Activated T-cell treated with anti-CD3 and anti-CD28 coated beads, Interleukin-2, amount 50 U/mL, for 4 hours (primary cell): ENCODE measurements around the gene FOXO3. TPM values are rescaled to one million over a fixed set of nuclear protein-coding genes. Genes with fewer than 3 reads are reported as not detected.
"Not testable (repeated sequence)": the region's sequence is repeated elsewhere in the genome, so short reads cannot be mapped to it uniquely, and the experiment has no call there.

Experiments
- ATAC-seq, 2 donors: fragments of 200-7000 bp; cut with Tn5 transposase; one replicate each; pipeline ENCODE4 v1.10.0; 2021
- DNase-seq: peaks from one replicate; pipeline ENCODE4 v3.0.0-alpha.2; 2020
- H3K27me3 Mint-ChIP-seq: one replicate; pipeline ENCODE4 v1.8.0; 2021; ENCODE audit warnings: low read depth, mixed read lengths
- H3K36me3 Mint-ChIP-seq: one replicate; pipeline ENCODE4 v1.8.0; 2022; ENCODE audit warnings: mixed read lengths; ENCODE audit not compliant: insufficient read depth
- H3K4me1 Mint-ChIP-seq: one replicate; pipeline ENCODE4 v1.8.0; 2021; ENCODE audit warnings: low read depth, mixed read lengths
- H3K4me3 Mint-ChIP-seq: one replicate; pipeline ENCODE4 v1.8.0; 2021; ENCODE audit warnings: mild to moderate bottlenecking, moderate library complexity, mixed read lengths
- H3K9me3 Mint-ChIP-seq: one replicate; pipeline ENCODE4 v1.8.0; 2021; ENCODE audit warnings: mixed read lengths
- total RNA-seq, 3 donors: library from RNA; stranded (reverse); gene quantifications; one replicate each; pipeline ENCODE4 v1.2.1, GENCODE V29; 2021

Gene FOXO3
- total RNA-seq, 3 donors from 2014 or later, result 8.5 to 13.0 (median 10.8) TPM

DNA sequence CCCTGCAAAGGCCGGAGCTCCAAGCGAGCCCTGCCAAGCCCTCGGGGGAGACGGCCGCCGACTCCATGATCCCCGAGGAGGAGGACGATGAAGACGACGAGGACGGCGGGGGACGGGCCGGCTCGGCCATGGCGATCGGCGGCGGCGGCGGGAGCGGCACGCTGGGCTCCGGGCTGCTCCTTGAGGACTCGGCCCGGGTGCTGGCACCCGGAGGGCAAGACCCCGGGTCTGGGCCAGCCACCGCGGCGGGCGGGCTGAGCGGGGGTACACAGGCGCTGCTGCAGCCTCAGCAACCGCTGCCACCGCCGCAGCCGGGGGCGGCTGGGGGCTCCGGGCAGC lies 561 bp downstream of the FOXO3 start:
- H3K4me1 Mint-ChIP-seq, result peaks cover 48% of the 10 kb centered on the region
- H3K36me3 Mint-ChIP-seq, DNase-seq, H3K27me3 Mint-ChIP-seq, H3K4me3 Mint-ChIP-seq, H3K9me3 Mint-ChIP-seq, ATAC-seq: not testable (repeated sequence)

DNA sequence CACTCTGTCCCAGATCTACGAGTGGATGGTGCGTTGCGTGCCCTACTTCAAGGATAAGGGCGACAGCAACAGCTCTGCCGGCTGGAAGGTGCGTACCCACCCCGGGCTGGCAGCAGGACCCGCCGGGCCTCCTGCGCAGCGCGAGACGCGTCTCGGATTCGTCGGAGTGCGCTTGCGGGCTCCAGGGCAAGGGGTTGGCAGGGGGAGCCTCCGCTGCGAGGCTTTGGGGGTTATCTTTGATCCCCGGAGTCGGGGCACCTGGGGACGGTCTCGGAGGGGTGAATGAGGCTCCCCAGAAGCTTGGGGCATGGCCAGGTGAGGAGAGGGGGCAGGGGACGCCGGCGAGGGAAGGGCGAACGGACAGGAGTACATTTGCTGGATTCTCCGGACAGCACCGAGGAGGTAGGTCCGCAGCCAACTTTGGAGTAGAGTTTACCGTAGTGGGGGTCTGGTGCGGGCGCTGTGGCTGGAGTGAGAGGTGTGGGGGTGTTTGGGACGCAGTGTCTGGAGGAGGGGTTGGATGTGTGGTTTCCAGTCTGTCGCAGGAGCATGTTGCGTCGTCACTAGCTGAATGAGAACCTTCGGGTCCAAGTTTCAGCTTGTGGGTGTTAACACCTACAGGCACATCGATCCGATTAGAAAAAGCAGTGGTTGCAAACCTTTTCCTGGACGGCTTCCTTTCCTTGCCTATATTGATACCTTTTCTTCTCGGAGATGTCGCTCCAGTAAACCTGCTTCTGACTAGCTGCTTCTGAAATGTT lies 1.2 kb downstream of the FOXO3 start:
- H3K4me3 Mint-ChIP-seq, result peak overlapping the region; percentile 72
- peaks cover 4% of the 10 kb centered on the region for H3K9me3 Mint-ChIP-seq
- DNase-seq, result no peak
- no peaks in the 10 kb centered on the region for H3K27me3 Mint-ChIP-seq
- peaks cover 50% of the 10 kb centered on the region for H3K4me1 Mint-ChIP-seq
- peaks cover 7% of the 10 kb centered on the region for H3K36me3 Mint-ChIP-seq
- no peak for ATAC-seq

DNA sequence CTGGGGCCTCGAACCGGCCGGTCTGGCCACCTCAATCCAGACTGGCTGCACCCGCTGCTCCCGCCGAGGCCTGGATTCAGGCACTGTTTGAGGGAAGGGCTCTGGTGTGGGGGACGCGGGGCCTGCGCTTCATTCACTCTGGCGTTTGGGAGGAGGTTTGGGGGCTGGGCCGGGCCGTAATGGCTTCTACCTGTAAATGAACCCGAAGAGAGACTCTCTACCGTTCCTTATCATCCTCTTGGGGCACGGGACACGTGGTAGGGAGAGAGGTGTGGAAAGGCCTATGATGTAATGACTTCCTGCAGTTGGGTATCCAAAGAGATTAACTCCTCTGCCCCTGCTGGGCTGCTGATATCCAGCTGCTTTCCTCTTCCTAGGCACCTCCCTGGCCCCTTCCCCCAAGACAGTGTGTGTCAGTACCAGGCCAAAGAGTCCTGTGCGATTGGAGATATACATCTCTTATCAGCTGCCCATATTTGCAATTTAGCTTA lies 1.8 kb downstream of the FOXO3 start:
- ATAC-seq (no peak), DNase-seq (no peak)
- peaks cover 4% of the 10 kb centered on the region for H3K9me3 Mint-ChIP-seq
- H3K27me3 Mint-ChIP-seq, result no peaks in the 10 kb centered on the region
- H3K36me3 Mint-ChIP-seq, result peaks cover 9% of the 10 kb centered on the region
- H3K4me3 Mint-ChIP-seq, result peak overlapping the region; percentile 72
- peaks cover 53% of the 10 kb centered on the region for H3K4me1 Mint-ChIP-seq

- ATAC-seq, result no peak
- H3K9me3 Mint-ChIP-seq, result peaks cover 4% of the 10 kb centered on the region
- peaks cover 57% of the 10 kb centered on the region for H3K4me1 Mint-ChIP-seq
- H3K27me3 Mint-ChIP-seq, result no peaks in the 10 kb centered on the region
- no peak overlapping the region for H3K4me3 Mint-ChIP-seq
- H3K36me3 Mint-ChIP-seq, result peaks cover 12% of the 10 kb centered on the region
- DNase-seq, result no peak
Observed at GRCh38 chr6:108563292-108563691, 2.6 kb downstream of the FOXO3 start.

GRCh38 chr6:108564178-108564577 lies 3.5 kb downstream of the FOXO3 start:
- no peak for DNase-seq
- Mint-ChIP-seq H3K4me3 (peak overlapping the region; percentile 50), H3K4me1 (peaks cover 65% of the 10 kb centered on the region), H3K27me3 (no peaks in the 10 kb centered on the region), H3K36me3 (peaks cover 19% of the 10 kb centered on the region), H3K9me3 (peaks cover 4% of the 10 kb centered on the region)
- ATAC-seq, result no peak

- H3K4me3 Mint-ChIP-seq, result peak overlapping the region; percentile 37
- no peaks in the 10 kb centered on the region for H3K27me3 Mint-ChIP-seq
- no peak for DNase-seq
- H3K36me3 Mint-ChIP-seq, result peaks cover 23% of the 10 kb centered on the region
- H3K4me1 Mint-ChIP-seq, result peaks cover 68% of the 10 kb centered on the region
- H3K9me3 Mint-ChIP-seq, result peaks cover 4% of the 10 kb centered on the region
- peak; percentile 67 to 73 for ATAC-seq
Observed at GRCh38 chr6:108565091-108565766, 4.5 kb downstream of the FOXO3 start.

GRCh38 chr6:108565893-108566292 lies 5.2 kb downstream of the FOXO3 start:
- H3K27me3 Mint-ChIP-seq, result no peaks in the 10 kb centered on the region
- peaks cover 4% of the 10 kb centered on the region for H3K9me3 Mint-ChIP-seq
- no peak for ATAC-seq
- H3K4me3 Mint-ChIP-seq, result peak overlapping the region; percentile 37
- H3K4me1 Mint-ChIP-seq, result peaks cover 68% of the 10 kb centered on the region
- H3K36me3 Mint-ChIP-seq, result peaks cover 28% of the 10 kb centered on the region
- DNase-seq, result no peak

- Mint-ChIP-seq H3K4me1 (peaks cover 71% of the 10 kb centered on the region), H3K36me3 (peaks cover 33% of the 10 kb centered on the region), H3K27me3 (no peaks in the 10 kb centered on the region), H3K9me3 (peaks cover 4% of the 10 kb centered on the region), H3K4me3 (no peak overlapping the region)
- DNase-seq, result no peak
- no peak for ATAC-seq
Observed at GRCh38 chr6:108566406-108566805, 5.7 kb downstream of the FOXO3 start.

DNA sequence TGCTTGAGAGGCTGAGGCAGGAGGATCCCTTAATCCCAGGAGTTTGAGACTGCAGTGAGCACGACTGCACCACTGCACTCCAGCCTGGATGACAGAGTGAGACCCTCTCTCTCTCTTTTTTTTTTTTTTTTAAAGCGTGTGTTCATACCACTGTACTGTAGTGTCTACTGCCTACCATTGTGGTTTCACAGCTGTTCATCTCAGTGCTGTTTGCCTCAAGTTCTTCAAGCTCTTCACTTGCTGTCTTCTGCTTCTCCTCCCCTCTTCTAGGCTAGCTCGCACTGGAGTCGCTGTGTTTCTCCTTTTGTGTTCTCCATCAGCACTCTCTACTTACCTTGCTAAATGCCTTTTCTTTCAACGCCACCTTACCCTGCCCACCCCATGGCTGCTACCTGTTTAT lies 7.4 kb downstream of the FOXO3 start:
- Mint-ChIP-seq H3K4me1 (peaks cover 57% of the 10 kb centered on the region), H3K27me3 (no peaks in the 10 kb centered on the region), H3K36me3 (peaks cover 27% of the 10 kb centered on the region), H3K4me3 (no peak overlapping the region), H3K9me3 (peaks cover 4% of the 10 kb centered on the region)
- ATAC-seq (no peak), DNase-seq (no peak)

GRCh38 chr6:108568551-108569305 lies 8.0 kb downstream of the FOXO3 start:
- H3K36me3 Mint-ChIP-seq, result peaks cover 25% of the 10 kb centered on the region
- DNase-seq, result no peak
- H3K9me3 Mint-ChIP-seq, result no peaks in the 10 kb centered on the region
- H3K27me3 Mint-ChIP-seq, result no peaks in the 10 kb centered on the region
- ATAC-seq, result no peak
- H3K4me1 Mint-ChIP-seq, result peaks cover 53% of the 10 kb centered on the region
- no peak overlapping the region for H3K4me3 Mint-ChIP-seq

DNA sequence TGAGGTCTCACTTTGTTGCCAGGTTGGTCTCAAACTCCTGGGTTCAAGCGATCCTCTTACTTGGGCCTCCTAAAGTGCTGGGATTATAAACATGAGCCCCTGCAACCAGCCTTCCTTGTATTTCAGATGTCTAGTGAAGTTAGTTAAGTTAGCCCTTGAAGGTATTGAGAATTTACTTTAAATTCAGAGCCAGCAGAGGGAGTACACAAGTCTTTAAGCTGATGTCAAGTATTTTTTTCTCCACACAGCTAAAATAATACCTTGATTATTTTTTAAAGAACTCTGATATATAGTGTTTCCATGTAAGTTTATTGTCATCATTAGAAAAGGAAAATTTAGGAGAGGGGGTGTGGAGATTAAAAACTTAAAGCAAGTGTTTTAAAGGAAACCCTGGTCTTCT lies 9.8 kb downstream of the FOXO3 start:
- DNase-seq, result no peak
- Mint-ChIP-seq H3K27me3 (no peaks in the 10 kb centered on the region), H3K9me3 (no peaks in the 10 kb centered on the region), H3K4me1 (peaks cover 49% of the 10 kb centered on the region), H3K4me3 (no peak overlapping the region), H3K36me3 (peaks cover 29% of the 10 kb centered on the region)
- ATAC-seq, result no peak

DNA sequence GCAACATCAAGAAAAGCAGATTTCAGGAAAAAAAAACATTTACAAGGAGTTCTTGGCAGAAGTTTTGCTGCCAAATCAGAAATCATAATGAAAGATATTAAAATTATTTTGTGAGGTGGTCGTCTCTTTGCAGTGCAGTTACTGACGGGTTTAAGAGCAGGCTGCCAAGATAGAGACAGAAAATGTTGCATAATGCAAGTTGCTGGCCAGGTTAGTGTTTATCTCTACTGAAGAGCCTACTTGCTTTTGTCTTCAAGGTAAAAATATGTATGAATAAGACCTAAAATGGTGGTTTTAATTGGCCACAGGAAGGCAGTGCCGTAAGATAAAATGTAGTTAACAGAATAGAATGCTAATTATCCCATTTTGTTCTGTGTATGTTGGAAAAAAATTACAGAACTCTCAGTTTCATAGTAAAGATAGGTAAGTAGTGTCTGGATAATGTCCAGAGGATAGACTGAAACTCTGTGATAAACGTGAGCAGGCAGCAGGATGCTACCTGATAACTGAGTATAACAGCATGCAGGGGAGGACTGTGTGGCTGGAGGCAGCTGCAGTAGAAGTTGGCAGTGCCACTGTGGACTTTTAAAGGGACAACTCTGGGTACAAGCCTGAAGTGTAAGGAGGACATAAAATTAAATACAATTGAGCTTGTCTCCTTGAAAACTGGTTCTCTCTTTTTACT lies 13.9 kb downstream of the FOXO3 start:
- Mint-ChIP-seq H3K4me1 (peaks cover 53% of the 10 kb centered on the region), H3K36me3 (peaks cover 24% of the 10 kb centered on the region), H3K4me3 (no peak overlapping the region), H3K9me3 (no peaks in the 10 kb centered on the region), H3K27me3 (no peaks in the 10 kb centered on the region)
- ATAC-seq, result no peak
- no peak for DNase-seq

- no peaks in the 10 kb centered on the region for H3K9me3 Mint-ChIP-seq
- no peaks in the 10 kb centered on the region for H3K27me3 Mint-ChIP-seq
- H3K4me3 Mint-ChIP-seq, result no peak overlapping the region
- DNase-seq (no peak), ATAC-seq (no peak)
- H3K4me1 Mint-ChIP-seq, result peaks cover 58% of the 10 kb centered on the region
- peaks cover 17% of the 10 kb centered on the region for H3K36me3 Mint-ChIP-seq
Observed at GRCh38 chr6:108575905-108576494, 15.3 kb downstream of the FOXO3 start.

- Mint-ChIP-seq H3K4me3 (no peak overlapping the region), H3K27me3 (no peaks in the 10 kb centered on the region), H3K4me1 (peaks cover 62% of the 10 kb centered on the region), H3K36me3 (peaks cover 13% of the 10 kb centered on the region), H3K9me3 (no peaks in the 10 kb centered on the region)
- ATAC-seq (no peak), DNase-seq (no peak)
Observed at GRCh38 chr6:108576709-108577108, 16.0 kb downstream of the FOXO3 start.
